ENCODE measurements around the gene SREBF2.

SREBF2 gene

DNA sequence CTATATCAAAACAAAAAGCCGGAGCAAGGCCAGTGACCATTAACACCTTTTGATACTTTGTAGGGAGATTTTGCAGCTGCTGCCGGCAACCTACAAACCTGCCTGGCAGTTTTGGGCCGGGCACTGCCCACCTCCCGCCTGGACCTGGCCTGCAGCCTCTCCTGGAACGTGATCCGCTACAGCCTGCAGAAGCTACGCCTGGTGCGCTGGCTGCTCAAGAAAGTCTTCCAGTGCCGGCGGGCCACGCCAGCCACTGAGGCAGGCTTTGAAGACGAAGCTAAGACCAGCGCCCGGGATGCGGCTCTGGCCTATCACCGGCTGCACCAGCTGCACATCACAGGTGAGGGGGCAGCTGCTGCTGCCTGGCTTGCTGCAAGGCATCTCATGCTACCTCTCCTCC, 47.7 kb downstream of the SREBF2 start:
- DNase-seq, result no peak

DNA sequence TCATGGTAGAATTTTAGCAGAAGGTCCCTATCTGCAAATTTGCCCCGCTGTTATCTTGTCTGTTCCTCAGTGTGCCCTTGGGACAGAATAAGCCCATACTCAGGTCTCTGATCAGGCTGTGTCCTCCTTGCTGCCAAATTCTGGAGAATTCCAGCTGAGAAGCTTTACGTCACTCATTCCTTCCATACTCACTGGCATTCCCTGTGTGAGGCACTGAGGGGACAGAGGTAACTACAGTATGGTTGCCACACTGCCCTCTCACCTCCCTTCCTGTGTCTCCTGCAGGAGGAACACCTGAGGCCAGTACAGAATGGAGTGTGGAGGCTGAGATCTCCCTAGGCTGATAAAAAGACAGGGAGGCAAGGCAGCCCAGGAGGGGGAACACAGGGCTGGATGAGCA, 50.5 kb downstream of the SREBF2 start:
- no peak for DNase-seq

GRCh38 chr22:41885116-41885515, 52.2 kb downstream of the SREBF2 start:
- no peak for DNase-seq

- no peak for DNase-seq
These were observed 52.6 kb downstream of the SREBF2 start for GRCh38 chr22:41885516-41885915.

DNA sequence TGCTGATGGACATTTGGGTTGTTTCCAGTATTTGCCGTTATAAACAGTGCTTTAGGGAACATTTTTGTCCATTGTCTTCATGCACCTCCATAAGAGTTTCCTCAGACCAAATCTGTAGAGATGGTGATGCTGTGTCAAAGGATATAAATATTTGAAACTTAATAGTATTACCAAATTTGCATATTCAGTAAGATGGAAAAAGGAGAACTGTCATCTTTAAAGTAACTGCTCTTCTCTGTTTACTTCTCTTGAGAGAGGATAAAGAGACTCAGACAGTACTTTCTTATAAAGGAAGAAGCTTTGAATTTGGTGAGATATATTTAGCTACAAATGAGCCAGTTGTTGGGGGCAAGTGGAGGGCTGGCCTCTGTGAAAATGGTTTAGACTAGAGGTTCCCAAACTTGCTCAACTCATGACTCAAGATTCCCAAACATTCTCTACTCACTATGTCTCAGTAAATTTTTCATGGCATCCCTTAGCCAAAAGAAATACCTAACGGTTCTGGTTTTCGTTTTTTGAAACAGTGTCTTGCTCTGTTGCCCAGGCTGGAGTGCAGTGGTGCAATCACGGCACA, 55.8 kb downstream of the SREBF2 start:
- DNase-seq, result no peak

GRCh38 chr22:41891407-41891806, 58.5 kb downstream of the SREBF2 start:
- no peak for DNase-seq

GRCh38 chr22:41892721-41893120, 59.8 kb downstream of the SREBF2 start:
- DNase-seq, result no peak

DNA sequence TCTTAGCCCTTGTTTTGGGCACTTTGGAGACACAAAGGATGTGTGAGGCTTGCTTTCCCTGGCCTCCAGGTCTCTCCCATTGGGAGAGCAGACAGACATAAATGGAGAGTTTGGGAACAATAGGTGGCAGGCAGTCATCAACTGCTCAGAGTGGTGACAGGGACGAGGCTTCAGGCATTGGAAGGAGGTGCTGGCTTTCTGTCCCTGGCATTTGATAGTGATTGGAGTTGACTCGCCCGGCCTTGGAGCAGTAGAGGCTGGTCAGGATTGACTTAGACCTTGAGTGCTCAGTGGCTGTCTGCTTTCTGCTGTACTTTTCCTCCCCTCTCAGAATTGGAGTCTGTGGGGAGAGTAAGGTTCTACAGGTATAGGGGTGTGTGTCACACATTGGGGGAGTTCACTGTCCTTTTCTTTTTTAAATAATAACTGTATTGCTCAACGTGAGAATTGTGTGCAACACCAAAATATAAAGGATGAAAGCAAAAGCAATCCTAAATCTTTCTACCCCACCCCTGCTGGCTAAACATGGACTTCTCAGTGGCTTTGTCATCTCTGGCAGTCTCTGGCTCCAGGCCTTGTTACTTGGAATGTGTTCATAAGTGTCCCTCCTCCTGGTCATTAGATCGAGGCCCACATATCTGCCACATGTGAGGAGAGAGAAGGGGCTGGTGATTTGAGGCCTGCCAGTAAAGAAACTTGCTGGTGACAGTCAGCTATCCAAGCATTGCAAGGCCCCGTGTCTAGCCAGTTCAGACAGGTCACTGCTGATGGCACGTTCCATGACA, 60.9 kb downstream of the SREBF2 start:
- DNase-seq, result no peak

- no peak for DNase-seq
These were observed 65.7 kb downstream of the SREBF2 start for GRCh38 chr22:41898645-41899044.

GRCh38 chr22:41899110-41899509, 66.2 kb downstream of the SREBF2 start:
- no peak for DNase-seq

GRCh38 chr22:41899992-41900651, 67.2 kb downstream of the SREBF2 start:
- no peak for DNase-seq

- no peak for DNase-seq
These were observed 67.9 kb downstream of the SREBF2 start for GRCh38 chr22:41900652-41901312.

- DNase-seq, result no peak
These were observed 69.1 kb downstream of the SREBF2 start for GRCh38 chr22:41902016-41902415.

DNA sequence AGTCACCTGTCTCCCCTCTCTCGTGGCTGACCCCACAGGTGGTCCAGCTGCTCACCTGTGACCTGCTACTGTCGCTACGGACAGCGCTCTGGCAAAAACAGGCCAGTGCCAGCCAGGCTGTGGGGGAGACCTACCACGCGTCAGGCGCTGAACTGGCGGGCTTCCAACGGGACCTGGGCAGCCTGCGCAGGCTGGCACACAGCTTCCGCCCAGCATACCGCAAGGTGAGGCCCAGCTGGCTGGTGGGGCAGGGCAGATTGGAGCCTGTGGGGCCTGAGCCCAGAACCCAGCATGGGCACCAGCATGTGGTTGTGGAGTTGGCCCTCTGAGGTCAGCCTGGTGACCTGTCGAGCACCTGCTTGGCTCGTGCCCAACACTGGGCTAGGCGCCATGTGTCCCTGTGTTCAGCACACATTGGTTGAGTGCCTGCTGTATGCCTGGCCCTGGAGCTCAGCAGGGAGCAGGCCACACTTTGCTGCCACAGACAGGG, 70.1 kb downstream of the SREBF2 start:
- DNase-seq, result no peak

GRCh38 chr22:41904450-41905410, 71.8 kb downstream of the SREBF2 start:
- DNase-seq, result no peak

- no peak for DNase-seq
These were observed 72.7 kb downstream of the SREBF2 start for GRCh38 chr22:41905411-41906202.

DNA sequence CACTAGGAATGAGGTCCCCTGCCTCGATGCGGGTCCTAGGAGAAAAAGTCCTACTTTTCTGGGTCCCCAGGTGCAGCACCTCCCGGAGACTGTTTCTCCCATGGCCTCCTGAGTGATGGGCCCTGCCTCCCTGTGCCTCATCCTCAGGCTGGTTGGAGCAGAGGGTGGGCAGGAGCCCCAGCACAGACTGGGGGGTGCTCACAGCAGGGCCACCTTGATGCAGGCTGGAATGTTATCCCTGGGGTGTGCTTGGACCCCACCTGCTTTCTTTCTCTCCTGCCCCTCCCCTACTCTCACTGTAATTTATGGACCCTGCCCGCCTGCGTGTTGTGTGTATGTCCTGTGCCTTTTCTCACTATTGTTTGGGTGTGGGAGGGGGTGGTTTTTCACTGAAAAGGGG, 73.9 kb downstream of the SREBF2 start:
- DNase-seq, result no peak

GRCh38 chr22:41907436-41908401, 74.8 kb downstream of the SREBF2 start:
- DNase-seq, result no peak

DNA sequence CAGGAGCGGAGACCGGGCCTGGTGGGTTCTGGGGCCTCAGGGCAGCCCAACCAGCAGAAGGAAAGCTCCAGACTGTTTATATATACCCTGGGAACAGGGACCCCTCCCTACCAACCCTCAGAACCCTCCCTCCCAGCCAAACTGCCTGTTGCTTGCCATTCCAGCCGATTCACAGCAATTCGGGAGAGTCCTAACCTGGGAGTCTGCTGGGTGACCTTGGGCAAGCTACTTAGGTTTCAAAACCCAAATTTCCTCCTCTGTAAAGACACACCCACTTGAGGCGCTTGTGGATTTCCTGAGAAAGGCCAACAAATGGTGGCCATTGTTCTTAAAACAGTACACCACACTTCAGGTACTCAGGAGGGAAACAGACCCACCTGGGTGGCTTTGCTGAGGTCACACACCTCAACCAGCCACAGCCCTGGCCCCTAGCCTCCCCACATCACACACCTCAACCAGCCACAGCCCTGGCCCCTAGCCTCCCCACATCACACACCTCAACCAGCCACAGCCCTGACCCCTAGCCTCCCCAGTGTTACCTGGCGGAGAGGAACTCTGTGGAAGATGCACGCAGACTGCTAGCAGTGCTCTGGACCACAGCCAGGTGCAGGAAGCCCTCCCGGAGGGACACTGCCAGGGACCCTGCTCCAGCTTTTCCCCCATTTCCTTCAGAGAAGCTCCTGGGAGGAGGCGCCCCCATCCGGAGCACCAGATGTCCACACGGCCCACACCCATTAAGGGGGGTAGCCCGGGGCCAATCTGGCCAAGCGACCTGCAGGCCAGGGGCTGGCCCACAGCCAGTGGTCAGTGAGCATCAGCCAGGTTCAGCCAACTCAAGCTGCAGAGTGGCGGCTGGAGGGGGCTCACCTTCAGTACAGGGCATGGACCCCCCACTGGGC, 75.8 kb downstream of the SREBF2 start:
- no peak for DNase-seq
